DMS53 (cell line): ENCODE measurements around the gene YLPM1.

Source experiments
- DNase-seq: peaks from one replicate; lab custom pipeline; 2025; lab: John Stamatoyannopoulos, UW

YLPM1 gene

DNA sequence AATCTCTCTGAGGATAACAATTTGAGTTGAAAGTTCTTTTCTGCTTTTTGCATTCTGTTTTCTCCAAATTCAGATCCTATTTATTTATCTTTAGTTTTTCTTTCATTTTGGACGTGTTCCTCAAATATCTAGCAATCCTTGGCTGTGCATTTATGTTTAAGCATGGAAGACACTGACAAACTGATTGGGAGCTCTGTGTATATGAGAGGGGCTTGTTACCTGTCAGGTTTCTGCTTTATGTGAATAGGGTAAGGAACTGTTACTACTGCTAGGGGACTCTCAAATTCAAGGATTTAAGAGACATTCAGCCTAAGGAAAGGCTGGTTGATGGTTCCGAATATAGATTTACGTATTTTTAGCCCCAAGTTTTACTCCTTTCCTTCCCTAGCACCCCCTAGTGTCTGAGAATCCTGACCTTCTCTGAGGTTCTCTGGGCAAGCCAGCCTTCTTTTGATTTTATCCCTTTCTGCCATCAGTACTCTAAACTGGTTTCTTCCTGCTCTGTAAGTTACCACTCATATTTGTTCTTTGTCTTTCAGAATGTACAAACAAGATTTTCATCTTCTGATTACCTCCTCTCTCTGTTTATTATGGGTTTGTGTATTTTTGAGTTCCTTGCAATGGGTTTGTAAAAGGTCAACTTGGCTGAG, 30.5 kb downstream of the YLPM1 start:
- DNase-seq: no peak

DNA sequence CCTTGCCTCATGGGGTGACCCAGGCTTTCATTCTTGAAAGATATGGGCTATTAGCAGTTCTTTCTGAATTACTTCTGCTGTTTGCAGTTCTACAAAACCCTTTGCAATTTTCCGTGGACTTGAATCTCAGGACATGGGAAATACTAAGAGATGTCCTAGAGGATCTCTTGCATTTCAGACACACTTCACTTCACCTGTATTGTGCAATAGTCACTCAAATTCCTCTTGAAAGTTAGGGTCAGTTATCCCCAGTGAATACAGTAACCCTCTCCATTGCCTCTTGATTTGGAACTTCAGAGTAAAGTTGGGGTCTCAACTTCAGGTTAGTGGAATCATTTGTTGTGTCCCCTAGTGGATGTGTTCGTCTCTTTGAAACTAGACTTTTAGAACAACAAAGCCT, 31.8 kb downstream of the YLPM1 start:
- DNase-seq: no peak

DNA sequence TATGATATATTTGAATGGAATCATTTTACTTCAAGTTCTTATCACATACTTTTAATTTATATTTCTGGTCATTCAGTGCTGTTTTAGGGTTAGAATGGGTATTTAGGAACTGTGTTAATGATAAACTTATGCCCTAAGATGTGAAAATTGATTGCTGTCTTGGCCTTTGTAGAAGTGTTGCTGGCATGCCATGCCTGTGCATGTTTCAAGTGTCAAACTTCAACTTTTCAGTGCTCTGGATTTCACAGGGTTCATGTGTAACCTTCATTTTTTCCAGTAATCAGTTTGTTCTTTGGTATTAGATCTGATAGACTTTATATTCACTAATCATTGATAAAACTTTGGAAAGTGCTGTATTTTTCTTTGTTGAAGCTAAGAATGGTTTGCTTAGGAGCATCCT, 36.6 kb downstream of the YLPM1 start:
- DNase-seq: no peak

DNA sequence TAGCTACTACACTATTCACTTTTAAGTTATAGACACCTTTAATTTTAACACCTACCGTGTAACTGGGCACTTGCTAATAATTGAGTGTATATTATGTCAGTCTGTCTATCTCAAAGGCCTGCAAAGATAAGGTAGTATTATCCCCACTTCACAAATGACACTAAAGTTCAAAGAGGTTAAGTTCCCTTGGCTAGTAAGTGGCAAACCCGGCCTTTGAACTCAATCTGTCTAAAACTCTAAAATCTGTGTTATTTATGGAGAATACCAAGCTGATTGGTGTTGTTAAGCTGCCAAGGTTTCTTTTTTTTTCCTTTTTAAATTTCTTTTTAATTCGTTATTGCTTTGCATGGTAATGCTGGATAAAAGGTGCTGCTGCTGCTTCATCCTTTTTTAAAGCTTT, 37.7 kb downstream of the YLPM1 start:
- no peak for DNase-seq

DNA sequence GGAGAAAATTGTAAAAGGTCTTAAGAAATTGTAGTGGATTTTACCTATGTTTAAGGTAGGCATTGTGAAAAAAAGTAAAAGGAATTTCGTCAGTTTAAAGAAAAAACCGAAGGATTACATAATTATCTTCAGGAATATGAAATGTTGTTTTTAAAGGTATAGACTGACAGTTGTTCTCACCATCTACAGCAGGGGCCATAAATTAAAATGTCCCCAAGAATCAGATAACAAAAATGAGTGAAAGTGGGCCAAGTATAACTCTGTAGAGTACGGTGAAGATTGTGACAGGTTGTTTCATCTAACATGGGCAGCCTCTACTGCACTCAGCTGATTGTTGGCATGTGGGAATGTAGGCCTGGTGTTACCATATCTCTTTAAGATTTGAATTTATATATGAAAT, 38.3 kb downstream of the YLPM1 start:
- DNase-seq: no peak

DNA sequence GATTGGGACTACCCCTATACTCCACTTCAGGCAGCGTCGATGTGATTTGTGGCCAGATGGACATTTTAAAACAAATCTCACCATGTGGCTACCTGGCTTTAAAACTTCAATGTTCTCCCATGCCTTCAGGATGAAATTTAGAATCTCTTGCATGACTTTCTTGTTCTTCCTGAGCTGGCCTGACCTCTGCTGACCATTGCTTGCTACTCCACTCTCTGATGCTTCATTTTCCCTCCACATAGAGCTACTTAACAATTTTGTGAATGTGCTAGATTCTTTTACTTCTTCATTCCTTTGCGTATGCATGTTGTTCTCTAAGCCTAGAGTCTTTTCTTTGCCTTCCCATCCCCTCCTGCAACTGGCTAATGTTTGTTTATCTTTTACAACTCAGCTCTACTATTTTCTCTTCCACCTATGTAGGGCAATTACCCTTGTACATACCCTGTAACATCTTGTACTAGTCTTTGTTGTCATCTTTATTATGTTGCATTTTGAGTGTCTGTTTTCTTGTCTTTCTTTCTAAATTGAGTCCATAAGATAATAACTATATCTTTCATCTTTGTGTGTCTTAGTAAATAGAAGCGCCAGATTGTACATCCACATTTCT, 41.2 kb downstream of the YLPM1 start:
- DNase-seq: peak; percentile 56

DNA sequence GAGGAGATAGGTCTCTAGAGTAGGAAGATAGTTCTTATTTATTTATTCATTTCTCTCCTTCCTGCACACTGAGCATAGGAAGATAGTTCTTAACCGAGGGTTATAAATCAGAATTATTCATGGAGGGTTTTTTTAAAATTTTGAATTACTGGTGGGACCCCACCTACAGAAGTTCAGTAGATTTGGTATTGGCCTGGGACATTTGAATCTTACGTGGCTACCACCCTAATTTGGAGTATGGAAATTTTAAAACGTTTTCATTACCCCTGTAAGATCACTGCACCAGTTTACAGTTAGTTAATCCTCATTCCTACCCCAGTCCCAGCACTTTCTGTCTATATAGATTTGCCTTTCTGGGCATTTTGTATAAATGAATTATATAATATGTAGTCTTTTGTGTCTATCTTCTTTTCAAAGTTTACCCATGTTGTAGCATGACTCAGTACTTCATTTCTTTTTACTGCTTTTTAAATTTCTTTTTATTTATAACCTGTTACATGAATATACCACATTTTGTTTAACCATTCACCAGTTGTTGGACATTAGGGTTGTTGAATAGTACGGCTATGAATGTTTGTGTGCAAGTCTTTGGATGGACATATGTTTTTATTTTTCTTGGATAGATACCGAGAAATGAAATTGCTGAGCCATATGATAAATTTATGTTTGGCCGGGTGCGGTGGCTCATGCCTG, 44.9 kb downstream of the YLPM1 start:
- DNase-seq: no peak

DNA sequence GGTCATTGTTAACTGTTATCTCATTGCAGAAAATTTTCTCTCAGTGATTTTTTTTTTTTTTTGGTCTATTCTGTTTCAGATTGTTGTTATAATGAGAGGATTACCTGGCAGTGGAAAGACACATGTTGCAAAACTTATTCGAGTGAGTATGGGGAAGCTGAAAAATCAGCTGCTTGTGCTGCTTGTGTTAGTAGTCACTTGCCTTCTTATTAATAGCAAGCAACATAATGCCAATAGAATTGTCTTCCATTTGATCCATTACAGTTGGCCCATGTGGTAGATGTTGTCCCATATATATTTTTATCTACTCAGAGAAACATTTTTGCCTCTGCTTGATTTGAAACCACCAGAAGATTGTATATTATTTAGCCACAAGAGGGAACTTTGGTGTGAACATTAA, 53.0 kb downstream of the YLPM1 start:
- DNase-seq: no peak

DNA sequence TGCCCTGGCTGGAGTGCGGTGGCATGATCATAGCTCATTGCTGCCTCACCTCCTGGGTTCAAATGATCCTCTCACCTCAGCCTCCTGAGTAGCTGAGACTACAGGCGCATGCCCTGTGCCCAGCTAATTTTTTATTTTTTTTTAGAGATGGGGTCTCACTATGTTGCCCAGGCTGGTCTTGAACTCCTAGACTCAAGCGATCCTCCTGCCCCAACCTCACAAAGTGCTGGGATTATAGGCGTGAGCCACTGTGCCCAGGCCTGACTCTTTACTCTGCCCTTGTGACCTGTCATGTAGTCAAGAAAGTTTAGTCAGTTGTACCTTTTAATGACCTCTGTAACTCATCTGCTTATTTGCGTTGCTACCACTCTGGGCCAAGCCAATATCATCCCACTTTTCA, 57.2 kb downstream of the YLPM1 start:
- no peak for DNase-seq

DNA sequence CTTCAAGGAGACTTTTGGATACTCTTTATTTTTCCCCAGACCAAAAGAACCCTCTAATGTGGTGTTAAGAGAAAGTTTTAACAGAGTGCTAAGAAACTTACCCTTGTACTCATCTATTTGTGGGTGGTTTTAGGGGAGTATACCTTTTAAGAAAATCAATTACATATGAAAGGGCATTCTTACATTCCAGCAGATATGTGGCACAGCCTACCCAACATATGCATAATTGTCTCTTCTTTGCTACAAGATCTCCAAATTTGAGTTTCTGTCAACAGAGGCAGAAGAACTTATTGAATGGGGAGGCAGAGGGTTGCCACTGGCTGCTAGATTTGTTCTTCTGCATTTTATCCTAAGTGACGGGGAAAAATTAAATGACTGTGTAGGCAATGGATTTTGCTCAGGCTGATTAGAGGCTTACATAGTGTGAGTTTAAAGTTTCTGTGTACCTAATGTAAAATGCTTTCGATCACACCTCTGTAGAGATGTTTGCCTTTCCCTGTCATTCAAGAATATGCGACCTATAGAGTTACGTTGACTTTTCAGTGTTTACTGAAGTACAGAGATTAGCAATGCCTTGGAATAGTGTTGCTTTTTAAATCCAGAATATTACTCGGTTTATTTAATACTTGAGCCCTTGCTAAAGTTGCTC, 58.3 kb downstream of the YLPM1 start:
- peak; percentile 38 for DNase-seq

DNA sequence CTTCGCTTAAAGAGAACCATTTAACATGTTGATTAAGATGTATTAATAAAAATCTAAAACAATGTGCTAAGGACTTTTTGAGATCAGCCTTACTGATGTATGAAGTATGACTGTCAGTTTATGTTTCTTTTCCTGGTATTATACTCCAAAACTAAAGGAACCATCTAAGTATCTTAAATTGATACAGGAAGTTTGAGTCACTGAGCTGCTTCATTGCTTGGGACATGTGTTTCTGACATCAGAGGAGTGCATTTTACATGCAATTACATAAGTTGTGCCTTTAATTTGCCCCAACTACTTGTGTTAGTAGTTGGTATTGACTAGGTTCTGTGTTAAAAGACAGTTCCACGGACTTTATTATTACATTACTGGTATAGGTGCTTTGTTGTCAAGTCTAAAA, 61.9 kb downstream of the YLPM1 start:
- DNase-seq: no peak

DNA sequence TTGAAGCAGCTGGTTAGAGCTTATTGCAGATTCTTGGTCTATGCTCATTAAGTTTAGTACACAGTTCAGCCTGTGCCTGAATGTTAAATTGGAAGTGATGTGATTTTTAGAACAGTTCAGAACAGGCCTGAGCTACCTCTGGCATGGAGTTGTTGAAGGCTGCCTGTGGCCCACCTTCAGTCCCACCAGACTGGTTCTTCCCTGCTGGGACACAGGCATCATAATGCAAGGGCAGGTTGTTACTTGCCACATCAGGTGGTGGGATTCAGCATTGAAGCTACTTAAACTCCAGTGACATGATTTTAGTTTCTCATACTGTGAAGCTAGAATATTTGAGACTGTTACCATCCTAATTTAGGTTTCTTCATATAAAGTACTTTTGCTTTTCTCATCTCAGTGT, 63.5 kb downstream of the YLPM1 start:
- no peak for DNase-seq

DNA sequence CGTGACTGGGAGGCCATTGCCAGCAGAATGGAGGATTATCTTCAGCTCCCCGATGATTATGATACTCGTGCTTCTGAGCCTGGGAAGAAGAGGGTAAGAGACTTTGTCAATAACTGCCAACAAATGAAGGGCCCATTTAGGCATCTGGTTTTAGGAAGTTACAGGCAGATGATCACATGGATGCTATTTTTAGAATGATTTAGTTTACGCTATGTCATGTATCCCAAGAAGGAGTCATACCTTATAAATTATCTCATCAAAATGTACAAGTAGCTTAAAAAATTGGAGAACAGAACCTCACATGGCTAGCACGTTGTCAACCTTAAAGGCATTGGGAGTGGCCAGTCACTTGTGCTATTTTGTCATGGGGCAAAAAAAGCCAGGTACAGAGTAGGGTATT, 66.1 kb downstream of the YLPM1 start:
- no peak for DNase-seq

DNA sequence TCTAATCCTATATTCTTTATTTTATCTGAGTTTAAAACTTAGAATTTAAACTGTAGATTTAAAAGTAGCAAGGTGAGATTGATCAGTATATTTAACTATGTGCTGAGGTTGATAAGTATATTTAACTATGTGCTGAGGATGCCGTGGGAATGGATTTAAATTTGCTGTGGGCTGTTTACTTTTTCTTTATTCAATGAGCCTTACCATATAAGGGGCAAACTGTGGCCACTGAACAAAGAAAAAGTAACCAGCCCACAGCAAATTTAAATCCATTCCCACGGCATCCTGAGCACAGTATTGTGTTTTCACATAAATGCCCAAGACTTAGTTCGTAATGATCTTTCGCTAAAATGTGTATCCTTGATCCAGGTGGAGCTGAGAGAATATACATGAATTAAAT, 69.7 kb downstream of the YLPM1 start:
- no peak for DNase-seq

DNA sequence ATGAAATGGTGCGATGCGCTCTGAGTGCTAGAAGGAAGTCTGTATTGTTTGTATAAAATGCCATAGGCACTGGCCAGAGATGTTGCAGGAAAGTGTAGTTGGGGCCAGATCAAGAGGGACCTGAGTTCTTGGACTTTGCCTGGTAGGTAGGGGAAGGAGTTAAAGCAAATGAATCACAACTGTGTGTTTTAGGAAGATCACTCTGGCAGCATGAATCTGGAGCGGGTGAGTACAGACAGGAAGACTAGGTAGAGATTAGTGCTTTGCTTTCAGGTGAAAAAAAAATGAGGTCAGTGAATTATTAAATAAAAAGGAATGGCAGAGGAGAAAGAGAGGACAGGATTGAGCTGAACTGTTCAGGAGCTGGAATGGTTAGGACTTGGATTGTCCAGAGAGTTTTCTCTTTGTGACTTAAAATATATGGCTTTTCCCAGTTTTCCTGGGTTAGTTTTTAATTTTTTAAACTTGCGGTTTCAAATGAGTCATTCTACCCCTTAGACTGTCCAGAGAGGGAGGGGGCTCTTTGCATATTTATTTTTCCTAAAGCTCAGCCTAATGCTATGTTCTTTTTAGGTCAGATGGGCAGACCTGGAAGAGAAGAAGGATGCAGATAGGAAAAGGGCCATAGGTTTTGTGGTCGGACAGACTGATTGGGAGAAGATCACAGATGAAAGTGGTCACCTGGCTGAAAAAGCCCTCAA, 71.7 kb downstream of the YLPM1 start:
- DNase-seq: no peak

DNA sequence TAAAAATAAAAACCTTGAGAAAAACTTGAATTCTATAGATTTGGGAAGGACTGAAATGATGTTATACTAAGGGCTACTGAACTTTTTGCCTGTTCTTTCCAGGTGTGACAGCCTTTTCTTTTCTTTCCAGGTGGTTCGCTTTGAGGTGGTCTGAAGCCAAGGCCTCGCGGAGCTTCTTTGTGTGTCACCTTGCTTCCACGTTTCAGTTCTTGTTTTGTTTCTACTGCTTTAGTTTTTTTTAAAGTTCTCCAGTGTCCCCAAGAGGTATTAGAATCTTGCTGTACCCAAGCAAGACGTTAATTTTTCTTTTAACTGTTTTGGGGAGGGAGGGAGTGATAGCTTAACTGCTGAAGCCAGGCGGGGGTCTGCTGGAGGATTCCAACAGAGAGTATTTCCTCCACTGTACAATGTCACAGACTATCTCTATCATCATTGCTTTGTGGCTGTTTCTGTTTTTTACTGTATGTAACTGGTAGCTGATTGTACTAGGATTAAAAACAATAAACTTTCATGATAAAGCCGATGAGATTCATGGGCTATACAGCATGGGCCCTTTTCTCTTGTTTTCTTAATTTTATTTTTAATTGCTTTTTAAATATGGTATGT, 72.6 kb downstream of the YLPM1 start:
- no peak for DNase-seq

DNA sequence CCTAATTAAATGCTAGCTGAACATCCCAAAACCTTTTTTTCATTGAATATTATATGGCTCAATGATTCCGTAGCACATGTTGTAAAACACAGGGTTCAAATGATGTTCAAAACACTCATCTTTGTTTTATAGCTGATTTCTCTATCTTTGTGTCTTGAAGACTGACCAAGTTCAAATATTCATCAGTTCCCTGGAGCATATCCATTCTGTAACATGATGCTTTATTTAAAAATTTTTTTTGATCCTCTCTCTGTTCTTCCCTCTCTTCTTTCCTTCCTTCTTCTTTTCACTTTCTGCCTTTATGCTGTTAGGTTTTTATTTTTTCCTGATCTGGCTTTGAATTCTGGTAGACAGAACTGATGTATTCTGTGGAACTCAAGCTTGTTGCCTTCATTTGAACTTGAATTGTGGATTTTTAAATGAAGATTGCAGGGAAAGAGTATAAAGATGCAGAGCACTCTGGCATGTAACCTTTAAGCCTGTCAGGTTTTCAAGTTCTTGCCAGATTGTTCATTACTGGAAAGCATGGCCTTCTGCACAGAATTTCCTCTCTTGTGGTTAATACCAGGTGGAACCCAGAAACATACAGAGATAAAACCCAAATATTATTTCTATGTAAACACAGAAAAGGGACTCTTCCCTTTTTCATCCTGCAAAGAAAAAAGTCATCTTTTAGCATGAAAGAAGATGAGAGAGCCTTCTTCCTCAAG, 73.3 kb downstream of the YLPM1 start:
- no peak for DNase-seq

DNA sequence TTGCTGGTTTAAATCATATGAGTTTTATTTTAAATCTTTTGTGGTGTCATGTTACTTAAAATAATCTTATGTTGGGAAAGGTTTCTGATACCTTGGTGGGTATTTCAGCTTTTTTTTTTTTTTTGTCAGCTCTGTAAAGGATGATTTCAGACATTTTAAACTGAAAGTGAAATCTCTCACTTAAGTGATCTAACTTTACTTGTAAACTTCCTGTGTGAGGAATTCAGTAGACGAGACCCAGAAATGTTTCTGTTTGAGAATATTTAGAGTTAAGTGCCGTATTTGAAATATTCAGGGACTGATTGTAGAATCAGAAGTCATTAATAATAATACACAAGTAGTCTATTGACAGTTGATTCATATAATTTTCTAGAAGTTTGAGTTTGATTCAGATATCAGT, 75.0 kb downstream of the YLPM1 start:
- DNase-seq: no peak

DNA sequence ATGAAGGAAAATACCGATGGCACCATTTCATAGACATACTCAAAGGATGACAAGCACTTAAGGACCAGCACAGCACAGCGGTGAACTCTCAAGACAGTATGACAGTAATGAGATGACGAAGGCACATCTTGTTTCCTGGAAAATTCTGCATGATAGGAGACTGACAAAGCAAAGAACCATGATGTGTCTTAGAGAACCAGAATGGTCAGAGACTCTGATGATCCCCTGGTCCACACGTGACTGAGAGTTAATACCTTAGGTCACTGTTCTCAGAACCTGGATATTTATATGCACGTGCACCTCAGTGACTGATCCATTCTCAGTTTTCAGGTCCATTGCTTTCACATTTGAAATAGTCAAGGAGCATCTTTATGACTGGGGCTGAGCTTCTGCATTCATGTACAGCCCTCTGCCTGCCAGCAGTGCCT, 77.5 kb downstream of the YLPM1 start:
- no peak for DNase-seq

DNA sequence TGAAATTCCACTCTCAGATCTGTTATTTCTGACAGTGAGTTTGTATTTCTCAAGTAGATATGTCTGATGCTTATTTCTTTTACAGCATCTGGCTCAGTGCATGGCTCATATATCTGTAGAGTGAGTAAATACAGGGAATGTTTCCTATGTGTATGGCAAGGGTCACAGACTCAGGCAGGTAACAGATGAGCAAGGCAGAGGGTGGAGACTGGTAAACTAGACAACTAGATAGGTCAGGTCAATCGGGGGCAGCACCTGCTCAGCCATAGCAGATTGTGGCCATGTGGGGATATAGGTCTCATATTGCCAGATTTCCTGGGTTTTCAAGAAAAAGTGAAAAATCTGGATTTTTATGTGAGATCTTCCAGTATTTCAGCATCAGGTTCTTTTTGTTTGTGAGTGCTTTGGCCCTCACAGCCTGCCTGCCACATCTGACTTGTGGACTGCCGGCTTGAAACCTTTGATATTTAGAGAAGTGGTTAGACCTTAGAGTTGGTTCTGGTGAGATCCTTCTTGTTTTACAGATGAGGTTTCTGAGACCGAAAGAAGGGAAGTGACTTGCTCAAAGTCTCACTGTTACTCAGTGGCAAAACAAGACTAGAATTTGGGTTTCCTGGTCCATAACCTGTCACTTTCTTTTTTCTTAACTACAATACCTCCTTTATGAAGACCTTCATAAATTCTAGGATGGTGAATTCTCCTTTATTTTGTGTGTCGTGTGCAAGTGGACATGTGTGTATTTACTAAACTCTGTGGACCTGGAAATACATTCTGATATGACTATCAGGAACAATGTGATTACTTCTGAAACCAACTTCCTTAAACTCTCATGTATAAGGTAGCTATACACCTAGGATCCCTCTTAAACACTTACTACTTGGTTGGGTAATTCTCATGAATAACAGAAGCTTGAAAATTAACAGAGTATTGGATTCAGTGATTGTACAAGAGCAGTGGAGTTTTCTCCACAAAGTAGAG, 78.4 kb downstream of the YLPM1 start:
- no peak for DNase-seq
